ENCODE results near the gene LTB. TPM values are rescaled to one million over a fixed set of nuclear protein-coding genes. Genes with fewer than 3 reads are reported as not detected.
A peak's percentile ranks its signal among the peaks of the same experiment; 100 is the strongest.

LTB gene
- total RNA-seq, 1 donor from 2014 or later, result 155 TPM

DNA sequence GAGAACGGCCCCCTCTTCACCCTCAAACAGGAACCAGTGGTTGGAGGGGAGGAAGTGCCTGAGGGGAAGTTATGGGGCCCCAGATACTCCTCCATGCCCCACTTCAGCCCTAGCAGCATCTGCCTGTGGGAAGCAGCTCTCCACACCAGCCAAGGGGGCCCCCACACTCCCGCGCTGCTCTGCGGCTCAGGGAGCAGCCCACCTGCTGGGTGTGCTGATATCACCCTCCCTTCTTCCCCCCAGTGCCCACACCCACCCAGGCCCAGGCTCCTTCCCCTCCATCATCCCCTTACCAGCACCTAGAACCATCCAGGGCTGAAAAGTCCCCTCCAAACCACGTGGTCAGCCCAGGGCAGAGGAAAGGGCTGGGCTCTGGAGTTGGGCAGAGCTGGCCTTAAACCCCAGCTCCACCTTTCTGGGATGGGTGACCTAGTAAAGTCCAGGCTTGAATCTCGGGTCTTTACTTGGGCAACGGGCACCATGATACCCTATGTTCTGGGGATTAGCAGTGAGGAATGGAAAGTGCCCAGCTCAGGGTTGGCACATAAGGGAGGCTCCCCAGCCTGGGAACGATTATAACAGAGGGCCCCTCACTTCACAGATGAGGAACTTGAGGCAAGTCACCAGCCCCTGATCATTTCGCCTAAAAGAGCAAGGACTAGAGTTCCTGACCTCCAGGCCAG lies 4.5 kb upstream of the LTB start:
- ATAC-seq (ENCODE audit: low read depth) (peak; percentile 62), DNase-seq (peak; percentile 38)
- no peaks in the 10 kb centered on the region for H3K9me3 Mint-ChIP-seq
- H3K4me1 Mint-ChIP-seq, result peaks cover 91% of the 10 kb centered on the region
- H3K27me3 Mint-ChIP-seq, result no peaks in the 10 kb centered on the region
- ChIA-PET CTCF (interaction anchor here (1.2 to 25.7 kb wide), 4 partner anchors 10 to 33 kb away, joined by 8 to 611 read pairs (median 305); partner anchors contain the start of genes ATP6V1G2, DDX39B, NCR3 and NFKBIL1), POLR2A (interaction anchor here (0.5 to 26.0 kb wide), 11 partner anchors 0 to 972 kb away, joined by 3 to 1155 read pairs (median 5); partner anchors contain the start of genes ATP6V1G2, C6orf47, DDX39B and LST1)
- no peak for TF ChIP-seq CTCF (IDR thresholded peaks at IDR 0.05)
- peak overlapping the region; percentile 94 for H3K27ac Mint-ChIP-seq
- H3K4me3 Mint-ChIP-seq, result peak overlapping the region; percentile 72
- H3K36me3 Mint-ChIP-seq (ENCODE audit: low read depth), result peaks cover 10% of the 10 kb centered on the region
- intact Hi-C loops (cut with micrococcal nuclease), result loop anchor here (1.0 kb wide), 1 partner anchor 10 kb away; no protein-coding TSS in a partner anchor

DNA sequence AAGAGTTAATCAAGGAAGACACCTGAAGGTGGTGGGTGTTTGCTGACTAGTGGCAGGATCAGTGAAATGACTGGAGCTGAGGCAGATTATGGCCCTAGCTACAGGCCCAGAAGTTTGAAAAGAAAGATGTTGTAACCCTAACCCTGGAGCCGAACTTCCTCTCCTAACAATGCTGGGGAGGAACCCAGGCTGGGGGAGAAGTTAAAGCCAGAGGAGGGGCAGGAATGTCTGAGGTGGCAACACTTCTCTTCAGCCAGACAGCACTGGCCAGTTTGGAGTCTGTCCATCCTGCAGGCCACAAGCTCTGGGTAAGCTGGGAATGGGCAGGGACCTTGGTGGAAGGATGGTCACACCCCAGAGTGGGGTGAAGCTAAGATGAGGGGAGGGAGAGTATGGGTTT lies 3.8 kb upstream of the LTB start, which contains the start of gene LST1:
Gene LST1, plus strand, starts transcription at position 270 of the 400 bp plus-strand sequence. CDS start 1,023 bp downstream, outside the sequence.
- Mint-ChIP-seq H3K36me3 (ENCODE audit: low read depth) (peaks cover 18% of the 10 kb centered on the region), H3K9me3 (no peaks in the 10 kb centered on the region), H3K27me3 (no peaks in the 10 kb centered on the region), H3K4me1 (peaks cover 86% of the 10 kb centered on the region), H3K4me3 (peak within 1 kb of the TSS; percentile 72), H3K27ac (peak within 1 kb of the TSS; percentile 94)
- POLR2A ChIA-PET, result interaction anchor here (0.5 to 26.0 kb wide), 10 partner anchors 1 to 67 kb away, joined by 3 to 1155 read pairs (median 7); partner anchors contain the start of genes ATP6V1G2, DDX39B, LST1 and LTA
- DNase-seq (no peak), ATAC-seq (ENCODE audit: low read depth) (no peak)
- no peak for TF ChIP-seq CTCF (IDR thresholded peaks at IDR 0.05)
- CTCF ChIA-PET, result interaction anchor here (5.1 to 25.7 kb wide), 3 partner anchors 11 to 32 kb away, joined by 33 to 611 read pairs (median 577); partner anchors contain the start of genes ATP6V1G2, DDX39B, NCR3 and NFKBIL1
- intact Hi-C loops (cut with micrococcal nuclease), result loop anchor here (1.0 kb wide), 1 partner anchor 10 kb away; no protein-coding TSS in a partner anchor

GRCh38 chr6:31585491-31585890 lies 3.3 kb upstream of the LTB start:
- ChIA-PET CTCF (interaction anchor here (5.1 to 25.7 kb wide), 3 partner anchors 11 to 32 kb away, joined by 33 to 611 read pairs (median 577); partner anchors contain the start of genes ATP6V1G2, DDX39B, NCR3 and NFKBIL1), POLR2A (interaction anchor here (0.5 to 26.0 kb wide), 8 partner anchors 1 to 68 kb away, joined by 3 to 1155 read pairs (median 121); partner anchors contain the start of genes ATP6V1G2, LST1, LTA and LTB)
- intact Hi-C loops (cut with micrococcal nuclease), result no loop called here
- Mint-ChIP-seq H3K4me1 (peaks cover 82% of the 10 kb centered on the region), H3K36me3 (ENCODE audit: low read depth) (peaks cover 20% of the 10 kb centered on the region), H3K4me3 (peak overlapping the region; percentile 72), H3K27me3 (no peaks in the 10 kb centered on the region), H3K9me3 (no peaks in the 10 kb centered on the region), H3K27ac (peak overlapping the region; percentile 94)
- no peak for TF ChIP-seq CTCF (IDR thresholded peaks at IDR 0.05)
- no peak for DNase-seq
- ATAC-seq (ENCODE audit: low read depth), result no peak

DNA sequence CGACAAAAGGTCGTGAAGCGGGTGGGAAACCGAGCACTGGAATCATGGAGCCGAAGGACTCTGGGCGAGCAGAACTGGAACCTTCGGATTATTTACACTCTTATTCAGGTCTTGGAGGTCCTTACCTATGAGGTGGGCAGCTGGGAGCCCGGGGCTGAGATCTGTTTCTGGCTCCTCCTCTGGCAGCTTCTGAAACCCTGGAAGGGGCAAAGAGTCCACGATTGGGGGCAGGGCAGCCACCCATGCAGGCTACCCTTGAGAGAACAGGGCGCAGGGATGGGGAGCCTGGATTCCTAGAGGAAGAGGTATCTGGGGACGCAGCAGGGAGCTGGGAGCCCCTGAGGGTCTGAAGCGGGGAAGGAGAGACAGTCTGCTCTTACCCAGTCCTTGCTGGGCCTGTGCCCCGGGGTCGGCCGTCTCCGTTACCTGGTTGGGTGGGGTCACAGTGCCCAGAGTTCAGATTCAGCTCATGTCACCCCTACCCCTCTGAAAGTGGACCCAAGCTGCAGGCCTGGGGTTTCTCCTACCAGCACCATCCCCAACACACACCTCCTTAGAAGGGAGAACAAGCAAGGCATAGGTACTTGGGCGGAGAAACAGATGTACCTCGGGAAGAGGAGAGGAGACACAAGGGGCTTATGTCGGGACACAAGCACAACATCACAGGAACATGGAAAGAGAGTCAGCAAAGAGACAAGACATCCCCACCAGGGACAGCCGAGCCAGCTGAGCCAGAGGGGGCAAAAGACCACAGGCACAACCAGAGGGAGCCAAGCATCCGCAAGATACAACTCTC lies 592 bp downstream of the LTB start:
- ATAC-seq (ENCODE audit: low read depth) (no peak), DNase-seq (peak; percentile 32)
- POLR2A ChIA-PET, result interaction anchor here (0.6 to 26.0 kb wide), 16 partner anchors 5 to 1742 kb away, joined by 3 to 1155 read pairs (median 6); partner anchors contain the start of genes ATP6V1G2, BAG6, DDX39B and GPANK1
- Mint-ChIP-seq H3K27ac (peak overlapping the region; percentile 94), H3K36me3 (ENCODE audit: low read depth) (peaks cover 41% of the 10 kb centered on the region), H3K27me3 (no peaks in the 10 kb centered on the region), H3K4me1 (peaks cover 83% of the 10 kb centered on the region), H3K4me3 (peak overlapping the region; percentile 99), H3K9me3 (no peaks in the 10 kb centered on the region)
- TF ChIP-seq CTCF (IDR thresholded peaks at IDR 0.05), result no peak
- CTCF ChIA-PET, result interaction anchor here (1.2 to 25.7 kb wide), 6 partner anchors 7 to 248 kb away, joined by 6 to 611 read pairs (median 27); partner anchors contain the start of genes ATP6V1G2, DDX39B, LTA and NCR3
- intact Hi-C loops (cut with micrococcal nuclease), result loop anchor here (1.0 to 2.0 kb wide), 4 partner anchors 11 to 39 kb away; partner anchors contain the start of genes NFKBIL1 and PRRC2A
